DMS 273 (cell line): Measurements from ENCODE around the gene FAIM2.

Experiments used
- DNase-seq: peaks from one replicate; lab custom pipeline; 2025; ENCODE audit not compliant: unreplicated experiment; lab: John Stamatoyannopoulos, UW

FAIM2 gene

DNA sequence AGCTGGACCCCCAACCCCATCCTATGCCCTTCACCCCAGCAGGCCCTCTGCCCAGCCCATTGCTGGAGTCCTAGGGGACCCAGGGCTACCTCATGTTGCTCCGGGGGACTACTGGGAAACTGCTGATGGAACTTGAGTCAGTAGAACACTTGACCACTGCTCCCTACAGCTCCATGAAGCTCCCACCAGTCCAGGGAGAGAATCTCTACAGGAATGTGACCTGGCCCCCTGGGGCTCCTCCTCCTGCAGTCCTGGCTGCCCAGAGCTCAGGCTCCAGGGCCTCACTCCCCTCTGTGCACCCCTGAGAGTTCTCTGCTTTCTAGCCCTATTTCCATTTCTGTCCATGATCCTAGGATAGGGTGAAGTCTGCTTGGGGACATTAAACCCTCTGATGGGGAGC lies 36.0 kb upstream of the FAIM2 start:
- DNase-seq = no peak

- DNase-seq = no peak
These were observed 35.6 kb upstream of the FAIM2 start for GRCh38 chr12:49939307-49939706.

DNA sequence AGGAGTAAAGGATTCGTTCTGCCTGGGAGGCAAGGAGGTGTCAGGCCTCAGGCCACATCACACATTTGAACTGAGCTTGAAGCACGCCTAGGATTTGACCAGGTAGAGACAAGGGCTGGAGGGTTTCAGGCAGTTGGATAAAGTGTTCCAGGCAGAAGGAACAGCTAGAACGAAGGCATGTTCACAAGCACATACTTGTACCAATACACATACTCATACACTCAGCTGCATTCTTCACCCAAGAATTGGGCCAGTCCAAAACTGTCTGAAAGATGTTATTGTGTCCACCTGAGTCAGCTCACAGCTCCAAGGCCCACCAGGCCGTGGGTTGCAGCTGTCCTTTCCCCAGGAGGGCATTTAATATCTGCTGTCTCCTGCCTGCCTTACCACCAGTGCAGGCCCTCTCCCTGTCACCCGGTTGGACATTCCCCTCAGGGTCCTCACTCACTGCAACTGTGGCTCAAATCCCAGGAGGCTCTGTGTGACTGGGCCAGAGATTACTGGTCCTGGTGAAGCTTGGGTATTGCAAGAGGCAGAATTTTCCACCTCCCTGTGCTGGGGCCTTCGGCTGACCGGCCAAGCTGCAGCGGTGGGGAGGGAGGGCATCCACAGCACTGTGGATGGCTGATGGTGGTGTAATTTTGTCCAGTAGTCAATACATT lies 34.1 kb upstream of the FAIM2 start:
- no peak for DNase-seq

- no peak for DNase-seq
These were observed 33.2 kb upstream of the FAIM2 start for GRCh38 chr12:49936925-49937324.

- no peak for DNase-seq
These were observed 30.8 kb upstream of the FAIM2 start for GRCh38 chr12:49934505-49934904.

DNA sequence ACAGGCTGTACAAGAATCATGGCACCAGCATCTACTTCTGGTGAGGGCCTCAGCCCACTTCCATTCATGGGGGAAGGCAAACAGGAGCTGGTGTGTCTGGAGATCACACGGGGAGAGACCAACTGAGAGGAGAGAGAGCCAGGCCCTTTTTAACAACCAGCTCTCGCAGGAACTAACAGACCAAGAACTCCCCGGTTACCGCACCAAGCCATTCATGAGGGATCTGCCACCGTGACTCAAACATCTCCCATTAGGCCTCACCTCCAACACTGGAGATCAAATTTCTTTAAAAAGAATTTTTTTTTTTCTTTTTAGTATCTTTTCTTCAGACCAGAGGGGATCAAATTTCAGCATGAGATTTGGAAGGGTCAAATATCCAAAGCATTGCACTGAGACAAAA lies 30.1 kb upstream of the FAIM2 start:
- DNase-seq = no peak

GRCh38 chr12:49932533-49933130 lies 28.9 kb upstream of the FAIM2 start:
- DNase-seq = no peak

- DNase-seq = no peak
These were observed 28.3 kb upstream of the FAIM2 start for GRCh38 chr12:49932023-49932422.

GRCh38 chr12:49930515-49931288 lies 27.0 kb upstream of the FAIM2 start:
- DNase-seq = no peak

- DNase-seq = no peak
These were observed 25.9 kb upstream of the FAIM2 start for GRCh38 chr12:49929581-49929980.

DNA sequence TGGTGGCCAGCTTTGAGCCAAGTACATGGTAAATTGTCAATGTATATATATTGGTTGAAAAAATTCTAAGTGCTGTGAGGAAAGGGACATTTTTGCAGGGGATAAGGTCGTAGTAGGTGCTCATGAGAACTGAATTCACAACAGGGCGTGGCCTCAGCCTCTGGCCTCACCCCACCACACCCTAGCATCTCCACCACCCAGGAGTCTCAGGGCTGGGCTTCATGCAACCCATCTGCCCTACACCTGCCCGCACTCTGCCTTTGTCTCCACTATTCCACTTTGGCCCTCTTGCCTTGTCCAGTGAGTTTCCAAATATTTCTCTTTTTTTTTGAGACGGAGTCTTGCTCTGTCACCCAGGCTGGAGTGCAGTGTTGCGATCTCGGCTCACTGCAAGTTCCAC lies 24.8 kb upstream of the FAIM2 start:
- DNase-seq = no peak

GRCh38 chr12:49925433-49926204 lies 21.9 kb upstream of the FAIM2 start:
- DNase-seq = no peak

DNA sequence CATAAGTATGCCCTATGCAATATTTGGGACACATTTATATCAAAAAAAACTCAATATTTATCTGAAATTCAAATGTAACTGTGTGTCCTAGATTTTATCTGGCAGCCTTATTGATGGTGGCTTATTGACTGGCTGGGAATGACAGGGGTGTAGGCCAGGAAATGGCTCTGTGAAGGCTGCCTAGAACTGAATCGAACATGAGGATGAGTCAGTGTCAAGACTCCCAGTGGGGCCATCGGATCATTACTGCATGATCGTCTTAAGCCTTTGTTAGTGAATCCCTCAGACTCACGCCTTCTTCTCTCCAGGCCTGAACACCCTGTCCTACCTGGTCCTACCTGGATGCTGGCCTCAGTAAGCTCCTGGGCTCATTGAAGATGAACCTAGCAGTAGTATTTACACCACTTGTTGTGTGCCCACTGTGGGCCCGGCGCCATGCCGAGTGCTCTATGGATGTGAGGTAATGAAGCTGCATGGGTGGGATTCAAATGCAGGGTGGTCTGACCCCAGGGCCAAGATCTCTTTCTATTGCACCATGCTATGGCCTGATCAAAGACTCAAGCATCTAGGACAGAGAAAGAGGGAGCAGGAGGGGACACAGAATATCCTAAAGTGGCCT lies 21.0 kb upstream of the FAIM2 start:
- DNase-seq = no peak

- no peak for DNase-seq
These were observed 20.3 kb upstream of the FAIM2 start for GRCh38 chr12:49923880-49924556.

GRCh38 chr12:49923035-49923644 lies 19.4 kb upstream of the FAIM2 start:
- DNase-seq = no peak

DNA sequence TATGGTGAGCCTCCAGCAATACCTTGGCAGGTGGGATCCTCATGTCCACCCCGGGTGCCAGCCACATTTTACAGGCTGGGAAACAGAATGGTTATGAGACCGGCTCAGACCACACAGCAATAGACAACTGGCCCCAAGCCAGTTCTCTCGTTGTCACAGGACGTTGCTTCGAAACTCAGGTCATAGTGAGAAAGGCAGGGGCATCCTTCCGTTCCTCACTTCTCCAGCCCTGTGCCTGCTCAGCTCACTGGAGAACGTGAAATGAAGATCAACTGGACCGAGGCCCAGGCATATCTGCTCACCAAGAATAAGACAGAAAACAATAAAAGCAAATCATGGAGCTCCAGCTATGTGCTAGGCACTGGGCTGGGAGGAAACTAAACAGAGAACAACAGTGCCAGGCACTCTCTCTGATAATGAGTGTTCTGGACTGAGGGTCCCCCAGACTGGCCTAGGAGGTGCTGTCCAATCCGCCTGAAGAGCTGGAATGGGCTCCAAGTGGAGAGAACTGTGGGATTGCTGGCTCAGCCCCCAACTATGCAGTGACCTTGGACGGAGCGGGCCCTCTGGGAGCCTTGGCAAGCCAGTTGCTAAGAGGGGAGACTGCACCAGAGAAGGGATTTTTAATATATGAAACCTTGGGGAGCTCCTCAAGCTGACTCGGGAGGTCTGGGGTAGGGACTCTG lies 18.8 kb upstream of the FAIM2 start:
- DNase-seq = no peak

DNA sequence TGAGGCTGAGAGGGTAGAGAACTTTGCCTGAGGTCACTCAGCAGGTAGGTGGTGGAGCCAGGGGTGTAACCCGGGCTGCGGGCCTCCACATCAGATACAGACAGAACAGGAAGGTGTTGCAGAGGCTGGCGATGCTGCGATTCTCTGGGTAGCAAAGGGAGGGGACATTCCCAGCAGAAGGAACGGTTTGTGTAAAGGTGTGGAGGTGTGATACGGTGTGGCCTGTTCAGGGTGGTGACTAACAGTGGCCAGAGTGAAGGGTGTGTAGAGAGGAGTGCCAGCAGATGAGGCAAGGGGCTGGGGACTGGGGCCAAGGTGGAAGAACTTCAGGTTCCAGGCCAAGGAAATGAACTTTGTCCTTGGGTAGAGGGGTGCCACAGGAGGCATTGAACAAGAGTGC lies 18.2 kb upstream of the FAIM2 start:
- DNase-seq = no peak

DNA sequence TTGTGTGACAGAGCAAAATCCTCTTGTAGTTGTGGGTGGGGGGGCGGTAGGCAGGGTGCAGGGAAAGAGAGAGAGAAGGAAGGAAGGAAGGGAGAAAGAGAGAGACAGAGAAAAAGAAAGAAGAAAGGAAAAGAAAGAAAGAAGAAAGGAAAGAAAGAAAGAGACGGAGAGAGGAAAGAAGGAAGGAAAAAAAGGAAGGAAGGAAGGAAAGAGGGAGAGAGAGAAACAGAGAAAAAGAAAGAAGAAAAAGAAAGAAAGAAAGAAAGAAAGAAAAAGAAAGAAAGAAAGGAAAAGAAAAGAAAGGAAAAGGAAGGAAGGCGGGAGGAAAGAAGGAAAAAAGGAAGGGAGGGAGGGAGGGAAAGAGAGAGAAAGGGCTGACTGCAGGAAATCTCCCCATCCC lies 17.6 kb upstream of the FAIM2 start:
- no peak for DNase-seq

GRCh38 chr12:49920915-49921286 lies 17.2 kb upstream of the FAIM2 start:
- no peak for DNase-seq
